Measurements from ENCODE around the gene PDPR.
"Not testable (repeated sequence)": the region's sequence is repeated elsewhere in the genome, so short reads cannot be mapped to it uniquely, and the experiment has no call there.

PDPR gene

DNA sequence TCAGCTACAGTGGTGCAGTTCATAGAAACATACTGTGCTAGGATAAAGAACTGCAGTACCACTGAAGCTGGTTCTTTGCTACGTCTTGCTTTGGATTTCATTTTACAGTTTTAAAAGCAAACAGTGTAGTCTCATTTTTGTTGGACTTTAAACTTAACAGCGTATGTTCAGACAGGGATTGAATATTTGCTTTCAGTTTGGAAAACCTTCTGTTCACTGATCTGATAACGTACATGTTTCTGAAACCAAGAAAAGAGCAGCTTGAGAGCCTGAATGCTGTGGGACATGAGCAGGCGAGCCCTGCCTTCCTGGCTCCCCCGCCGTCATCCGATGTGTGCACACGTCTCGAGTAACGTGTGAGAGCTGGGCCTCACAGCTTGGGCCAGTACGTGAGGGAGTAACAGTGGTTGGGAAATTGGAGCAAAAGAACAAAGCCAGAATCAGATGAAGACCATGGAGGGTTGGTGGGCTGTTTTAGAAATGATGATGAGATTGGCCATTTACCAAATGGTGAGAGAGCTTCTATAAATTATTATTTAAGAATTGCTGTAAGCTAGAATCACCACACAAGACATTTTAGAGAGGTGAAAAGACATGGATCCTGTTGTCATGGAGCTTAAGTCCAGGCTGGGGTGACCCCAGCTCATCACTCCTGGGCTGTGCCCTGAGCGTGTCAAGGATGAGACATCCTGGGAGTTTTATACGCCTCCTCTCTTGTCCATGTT is 38.6 kb downstream of the PDPR start:
- Histone ChIP-seq H3K4me3 (no peak overlapping the region), H3K27ac (no peak overlapping the region)
- TF ChIP-seq, protein P1, sequence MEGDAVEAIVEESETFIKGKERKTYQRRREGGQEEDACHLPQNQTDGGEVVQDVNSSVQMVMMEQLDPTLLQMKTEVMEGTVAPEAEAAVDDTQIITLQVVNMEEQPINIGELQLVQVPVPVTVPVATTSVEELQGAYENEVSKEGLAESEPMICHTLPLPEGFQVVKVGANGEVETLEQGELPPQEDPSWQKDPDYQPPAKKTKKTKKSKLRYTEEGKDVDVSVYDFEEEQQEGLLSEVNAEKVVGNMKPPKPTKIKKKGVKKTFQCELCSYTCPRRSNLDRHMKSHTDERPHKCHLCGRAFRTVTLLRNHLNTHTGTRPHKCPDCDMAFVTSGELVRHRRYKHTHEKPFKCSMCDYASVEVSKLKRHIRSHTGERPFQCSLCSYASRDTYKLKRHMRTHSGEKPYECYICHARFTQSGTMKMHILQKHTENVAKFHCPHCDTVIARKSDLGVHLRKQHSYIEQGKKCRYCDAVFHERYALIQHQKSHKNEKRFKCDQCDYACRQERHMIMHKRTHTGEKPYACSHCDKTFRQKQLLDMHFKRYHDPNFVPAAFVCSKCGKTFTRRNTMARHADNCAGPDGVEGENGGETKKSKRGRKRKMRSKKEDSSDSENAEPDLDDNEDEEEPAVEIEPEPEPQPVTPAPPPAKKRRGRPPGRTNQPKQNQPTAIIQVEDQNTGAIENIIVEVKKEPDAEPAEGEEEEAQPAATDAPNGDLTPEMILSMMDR (IDR thresholded peaks at IDR 0.05) = no peak
- no peak for DNase-seq (ENCODE audit: low spot score)

DNA sequence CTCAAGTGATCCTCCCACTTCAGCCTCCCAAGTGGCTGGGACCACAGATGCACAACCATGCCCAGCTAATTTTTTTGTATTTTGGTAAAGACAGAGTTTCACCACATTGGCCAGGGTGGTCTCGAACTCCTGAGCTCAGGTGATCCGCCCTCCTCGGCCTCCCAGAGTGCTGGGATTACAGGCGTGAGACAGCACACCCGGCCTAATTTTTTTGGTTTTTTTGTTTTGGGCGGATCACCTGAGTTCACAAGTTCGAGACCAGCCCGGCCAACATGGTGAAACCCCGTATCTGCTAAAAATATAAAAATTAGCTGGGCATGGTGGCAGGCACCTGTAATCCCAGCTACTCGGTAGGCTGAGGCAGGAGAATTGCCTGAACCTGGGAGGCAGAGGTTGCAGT is 40.6 kb downstream of the PDPR start:
- not testable (repeated sequence) for H3K4me3 ChIP-seq; DNase-seq (ENCODE audit: low spot score)

DNA sequence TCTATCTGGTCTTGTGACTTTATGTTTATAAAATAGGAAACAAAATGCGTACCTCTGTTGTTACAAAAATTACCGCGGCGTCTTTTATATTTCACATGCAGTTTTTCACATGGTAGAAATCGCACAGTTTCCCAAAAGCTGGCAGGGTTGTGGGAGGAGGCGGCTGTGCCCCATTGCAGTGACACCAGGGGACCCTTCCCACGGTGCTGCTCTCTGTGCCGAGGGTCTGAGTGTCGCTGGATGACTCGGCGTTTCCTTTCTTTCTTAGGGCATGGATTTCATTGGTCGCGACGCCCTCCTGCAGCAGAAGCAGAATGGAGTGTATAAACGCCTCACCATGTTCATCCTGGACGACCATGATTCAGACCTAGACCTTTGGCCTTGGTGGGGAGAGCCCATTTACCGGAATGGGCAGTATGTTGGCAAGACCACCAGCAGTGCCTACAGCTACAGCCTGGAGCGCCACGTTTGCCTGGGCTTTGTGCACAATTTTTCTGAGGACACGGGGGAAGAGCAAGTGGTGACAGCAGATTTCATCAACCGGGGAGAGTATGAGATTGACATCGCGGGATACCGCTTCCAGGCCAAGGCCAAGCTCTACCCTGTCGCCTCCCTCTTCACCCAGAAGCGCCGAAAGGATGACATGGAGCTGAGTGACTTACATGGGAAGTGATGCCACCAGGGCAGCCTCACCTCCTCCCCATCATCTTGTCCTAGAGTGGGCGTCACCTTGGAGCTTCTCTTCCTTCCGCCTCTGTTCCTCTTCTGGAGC is 42.3 kb downstream of the PDPR start:
- TF ChIP-seq, protein P1 (IDR thresholded peaks at IDR 0.05) = no peak
- no peak for DNase-seq (ENCODE audit: low spot score)

More for the DNA sequence above, 40.6 kb downstream of the PDPR start:
- not testable (repeated sequence) for H3K27ac ChIP-seq

DNA sequence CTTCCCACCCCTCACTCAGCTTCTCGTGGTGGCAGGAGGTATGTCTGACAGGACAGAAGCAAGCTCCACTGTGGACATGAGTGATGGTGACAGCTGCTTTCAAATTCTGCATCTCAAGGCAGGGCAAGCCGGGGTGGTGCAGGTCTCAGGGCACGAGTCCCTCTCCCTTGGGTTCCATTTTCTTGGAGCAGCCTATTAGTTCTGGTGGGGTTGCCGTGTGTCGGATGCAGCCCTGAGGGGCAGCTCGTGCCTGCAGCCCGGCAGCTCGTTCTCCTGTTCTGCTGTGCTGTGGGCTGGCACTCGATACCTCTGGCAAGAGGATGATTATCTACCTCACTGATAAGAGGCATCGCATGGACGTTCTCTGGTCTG is 43.0 kb downstream of the PDPR start:
- Histone ChIP-seq H3K27ac (no peak overlapping the region), H3K4me3 (no peak overlapping the region)
- TF ChIP-seq, protein P1 (IDR thresholded peaks at IDR 0.05) = no peak
- DNase-seq (ENCODE audit: low spot score) = no peak

More for the DNA sequence above, 42.3 kb downstream of the PDPR start:
- H3K4me3 ChIP-seq = no peak overlapping the region
- no peak overlapping the region for H3K27ac ChIP-seq

DNA sequence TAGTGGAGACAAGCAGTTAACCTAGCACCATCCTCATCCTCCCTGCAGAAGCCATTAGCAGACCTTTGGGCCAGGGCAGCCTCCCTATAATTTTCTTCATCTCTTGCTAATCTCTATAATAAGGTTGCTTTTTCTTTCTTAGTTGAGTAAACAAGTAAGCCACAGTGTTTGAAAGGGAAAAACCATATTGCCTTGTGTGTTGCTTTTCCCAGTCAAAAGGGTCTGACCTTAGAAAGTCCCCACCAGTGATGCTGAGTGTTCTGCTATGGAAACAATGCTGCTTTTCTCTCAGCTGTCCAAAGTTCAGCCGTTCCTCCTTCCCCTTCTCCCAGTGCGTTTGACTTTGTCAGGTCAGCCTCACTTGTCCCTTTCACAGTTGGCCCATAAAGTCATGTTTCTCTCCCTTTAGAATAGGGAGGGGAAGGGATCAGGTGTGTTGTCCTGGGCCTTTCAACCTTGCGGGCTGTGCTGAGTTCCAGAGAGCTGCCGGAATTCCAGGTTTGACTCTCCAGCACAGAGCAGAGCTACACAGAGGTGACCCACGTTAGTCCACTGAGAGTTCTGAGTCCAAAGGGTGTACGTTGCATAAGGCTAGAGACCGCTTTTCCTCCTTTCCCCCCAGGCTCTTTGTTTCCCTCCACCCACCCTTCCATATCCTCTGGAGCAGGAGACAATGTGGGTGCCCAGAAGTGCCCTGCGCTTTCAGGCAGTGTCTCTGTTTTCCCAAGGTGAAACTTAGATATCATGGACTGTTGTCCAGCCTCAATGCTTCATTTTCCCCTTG is 43.5 kb downstream of the PDPR start:
- H3K27ac ChIP-seq = no peak overlapping the region
- TF ChIP-seq, protein P1 (IDR thresholded peaks at IDR 0.05) = no peak
- H3K4me3 ChIP-seq = no peak overlapping the region
- DNase-seq (ENCODE audit: low spot score) = no peak

DNA sequence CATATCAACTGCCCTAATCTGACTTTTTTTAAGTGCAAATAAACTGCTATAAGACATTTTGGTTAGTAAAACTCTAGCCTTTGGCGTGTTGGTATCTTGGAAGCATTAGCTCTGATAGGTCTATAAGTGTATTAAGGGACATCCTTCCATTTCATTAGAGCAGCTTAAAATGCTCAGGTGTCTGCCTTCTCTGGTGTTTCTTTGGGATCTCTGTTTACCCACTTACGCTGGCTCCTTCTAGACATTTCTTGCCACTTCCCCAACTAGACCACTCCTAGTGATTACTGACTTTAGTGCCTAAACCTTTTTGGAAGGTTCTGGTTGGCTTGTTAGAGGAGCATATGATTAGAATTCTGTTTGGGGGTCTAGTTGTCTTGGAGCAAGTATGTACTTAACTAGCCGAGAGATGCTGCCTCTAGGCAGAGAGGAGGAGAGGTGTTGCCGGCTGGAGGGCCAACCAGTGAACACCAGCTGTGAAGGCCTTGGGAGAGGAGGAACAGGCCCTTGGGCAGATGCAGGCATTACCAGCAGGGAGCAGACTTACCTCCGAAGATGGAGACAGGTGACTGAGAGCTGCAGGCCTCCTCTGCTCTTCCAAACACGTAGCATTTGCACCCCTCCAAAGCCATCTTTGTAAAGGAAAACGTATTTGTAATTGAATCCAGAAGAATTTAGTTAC is 44.3 kb downstream of the PDPR start:
- TF ChIP-seq, protein P1 (IDR thresholded peaks at IDR 0.05) = no peak
- Histone ChIP-seq H3K27ac (no peak overlapping the region), H3K4me3 (no peak overlapping the region)
- no peak for DNase-seq (ENCODE audit: low spot score)

All from coronary artery (tissue), 2 donors.